Psoas muscle (tissue), 8 donors: ENCODE results near the gene KLK3. TPM values are rescaled to one million over a fixed set of nuclear protein-coding genes. Genes with fewer than 3 reads are reported as not detected.

Source experiments
- ATAC-seq, 4 donors: fragments of 200-7000 bp; cut with Tn5 transposase; one replicate each; pipeline ENCODE4 v1.9.1; 2020; ENCODE audit warnings: moderate library complexity in 3 of 4, mild to moderate bottlenecking in 2 of 4
- DNase-seq, 2 donors: peaks; one replicate each; pipeline ENCODE4 v3.0.0-alpha.2; 2020
- H3K27ac ChIP-seq: fragments of 200-600 bp; one replicate; pipeline ENCODE4 v1.8.0; 2022
- H3K27me3 ChIP-seq, 3 donors: fragments of 200-600 bp in 1 of 3; one replicate each; pipeline versions ENCODE4 v1.6.1 to v1.8.0; 2013 to 2022; ENCODE audit warnings: low read length in 2 of 3, mild to moderate bottlenecking in 2 of 3, moderate library complexity in 1 of 3; ENCODE audit not compliant: insufficient read depth in 3 of 3
- H3K36me3 ChIP-seq, 2 donors: fragments of 200-600 bp in 1 of 2; one replicate each; pipeline versions ENCODE4 v1.6.1 to v1.8.0; 2013 to 2022; ENCODE audit warnings: low read depth in 1 of 2, mild to moderate bottlenecking in 1 of 2, moderate library complexity in 1 of 2; ENCODE audit not compliant: insufficient read depth in 1 of 2
- H3K4me1 ChIP-seq: fragments of 200-600 bp; one replicate; pipeline ENCODE4 v1.8.0; 2022
- H3K4me3 ChIP-seq: fragments of 200-600 bp; one replicate; pipeline ENCODE4 v1.8.0; 2022; ENCODE audit warnings: mild to moderate bottlenecking
- H3K9me3 ChIP-seq: fragments of 200-600 bp; one replicate; pipeline ENCODE4 v1.8.0; 2022
- WGBS, 3 donors: extraction: QIAGEN DNeasy Blood & Tissue Kit; methylation state at CpG; one replicate each; pipeline versions ENCODE4 v1.1.6 to v1.1.7; 2013; 5-methylcytosine and 5-hydroxymethylcytosine counted together
- intact Hi-C, 2 donors: fragments of 100-400 bp; cut with DNase I; formaldehyde crosslinking; loops; one replicate each; pipeline versions ENCODE4 v1.11.0 to v1.14.2; 2022
- polyA plus RNA-seq, 3 donors: library from polyadenylated mRNA; stranded (reverse); fragments of 200-250 nt; gene quantifications; one replicate each; pipeline ENCODE4 v1.2.3, GENCODE V29; 2013
- total RNA-seq, 4 donors: library from RNA; stranded (reverse); fragmentation: NEBNext Ultra II Directional in 2 of 4; extraction: Animal tissue kit (Norgen Biotek cat#: 25700) in 2 of 4; gene quantifications; one replicate each; pipeline versions ENCODE4 v1.2.1 to v1.2.4, GENCODE V29; 2021 to 2023
- TF ChIP-seq, protein P1 (sequence below): fragments of 200-600 bp; IDR thresholded peaks from one replicate; pipeline ENCODE4 v1.8.0; 2022; ENCODE audit warnings: antibody characterized with exemption
- donor health status: healthy with polysubstance abuse.
- donor health status: DM: no; HTN: no; CAD: no; lungs with moderate emphysema.
- donor health status: Bipolar disorder and iron deficiency.
- donor health status: healthy.
- donor health status: DM: yes; HTN: yes; CAD: no.
- donor health status: DM: no; HTN: no; CAD: no.
- donor health status: DM: no; HTN: no; CAD: no.
- donor health status: DM: yes; HTN: yes; CAD: no.

Gene KLK3
- total and polyA plus RNA-seq, 7 donors, result not detected

DNA sequence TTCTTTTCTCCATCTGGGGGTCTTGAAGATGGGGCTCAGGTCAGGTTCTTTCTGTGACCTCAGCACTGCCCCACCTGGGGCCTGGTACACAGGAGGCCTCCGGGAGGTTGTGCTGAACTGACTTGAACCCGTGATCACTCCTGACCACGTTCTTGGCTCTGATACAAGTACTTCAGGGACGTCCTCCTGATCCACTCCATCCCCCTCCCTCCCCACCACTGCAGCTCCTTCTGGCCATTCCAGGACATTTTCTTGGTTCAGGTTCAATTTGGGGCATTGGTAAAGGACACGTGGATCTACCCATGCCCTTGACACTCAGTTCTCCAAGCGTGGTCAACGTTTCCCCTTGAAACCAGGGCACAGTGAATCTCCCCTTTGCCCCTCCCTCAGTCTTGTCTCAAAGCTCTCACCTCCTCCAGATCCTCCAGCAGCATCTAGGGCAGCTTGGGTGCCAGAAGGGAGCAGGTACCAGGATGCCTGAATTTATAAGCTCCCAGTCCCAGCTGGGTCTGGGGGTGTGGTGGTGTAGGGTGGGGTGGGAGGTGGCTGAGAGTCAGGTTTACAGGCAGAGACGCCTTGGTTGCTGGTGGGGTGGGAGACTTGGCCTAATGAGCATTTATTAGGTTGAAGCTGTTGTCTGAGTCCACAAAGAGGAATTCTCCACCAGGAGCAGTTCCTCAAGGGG is 21.5 kb upstream of the KLK3 start, which contains the start of gene KLK15:
Gene KLK15, minus strand, starts transcription at position 458 of the 685 bp plus-strand sequence. CDS start 2,082 bp downstream, outside the sequence.
- Histone ChIP-seq H3K9me3 (no peaks in the 10 kb centered on the region), H3K4me1 (no peaks in the 10 kb centered on the region), H3K4me3 (no peak within 1 kb of the TSS), H3K36me3 (no peaks in the 10 kb centered on the region), H3K27me3 (peaks cover 0 to 41% (median 8%) of the 10 kb centered on the region in 3 donors), H3K27ac (no peak within 1 kb of the TSS)
- TF ChIP-seq, protein P1, sequence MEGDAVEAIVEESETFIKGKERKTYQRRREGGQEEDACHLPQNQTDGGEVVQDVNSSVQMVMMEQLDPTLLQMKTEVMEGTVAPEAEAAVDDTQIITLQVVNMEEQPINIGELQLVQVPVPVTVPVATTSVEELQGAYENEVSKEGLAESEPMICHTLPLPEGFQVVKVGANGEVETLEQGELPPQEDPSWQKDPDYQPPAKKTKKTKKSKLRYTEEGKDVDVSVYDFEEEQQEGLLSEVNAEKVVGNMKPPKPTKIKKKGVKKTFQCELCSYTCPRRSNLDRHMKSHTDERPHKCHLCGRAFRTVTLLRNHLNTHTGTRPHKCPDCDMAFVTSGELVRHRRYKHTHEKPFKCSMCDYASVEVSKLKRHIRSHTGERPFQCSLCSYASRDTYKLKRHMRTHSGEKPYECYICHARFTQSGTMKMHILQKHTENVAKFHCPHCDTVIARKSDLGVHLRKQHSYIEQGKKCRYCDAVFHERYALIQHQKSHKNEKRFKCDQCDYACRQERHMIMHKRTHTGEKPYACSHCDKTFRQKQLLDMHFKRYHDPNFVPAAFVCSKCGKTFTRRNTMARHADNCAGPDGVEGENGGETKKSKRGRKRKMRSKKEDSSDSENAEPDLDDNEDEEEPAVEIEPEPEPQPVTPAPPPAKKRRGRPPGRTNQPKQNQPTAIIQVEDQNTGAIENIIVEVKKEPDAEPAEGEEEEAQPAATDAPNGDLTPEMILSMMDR, result no peak
- intact Hi-C loops, result no loop called here
- DNase-seq (peak in 1 of 2 donors; percentile 12), ATAC-seq (no peak)
- WGBS, 3 donors, result 63 to 68% (median 68%) methylated on average over 8 of the region's 8 CpGs

GRCh38 chr19:50833802-50834167 is 20.9 kb upstream of the KLK3 start:
- intact Hi-C loops, result no loop called here

DNA sequence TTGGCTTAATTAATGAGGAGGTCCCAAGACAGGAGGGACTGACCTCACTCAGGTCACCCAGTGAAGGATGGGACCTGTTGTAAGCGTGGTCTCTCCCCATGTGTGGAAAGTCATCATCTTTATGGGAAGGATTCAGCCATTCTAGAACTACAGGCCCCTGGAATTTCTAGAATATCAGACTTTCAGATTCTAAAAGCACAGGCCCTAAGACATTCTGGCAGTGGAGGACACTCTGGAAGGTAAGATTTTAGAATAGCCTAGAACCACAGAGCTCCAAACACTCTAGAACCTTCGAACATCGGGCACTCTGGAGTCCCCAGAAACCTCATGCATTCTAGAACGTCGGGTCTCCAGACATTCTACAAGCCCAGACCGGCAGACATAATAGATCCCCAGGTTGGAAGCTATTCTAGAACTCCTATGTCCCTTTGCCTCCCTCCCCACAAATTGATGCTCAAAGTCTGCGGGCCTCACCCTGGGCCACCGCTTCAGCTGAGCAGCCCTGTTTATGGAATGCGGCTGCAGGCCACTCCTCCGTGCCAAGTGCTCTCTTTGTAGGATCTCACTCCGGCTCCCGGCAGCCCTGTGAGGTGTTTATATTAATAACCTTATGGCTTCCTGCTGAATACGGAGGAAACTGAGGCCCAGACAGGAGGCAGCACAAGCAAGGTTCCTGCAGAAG is 19.5 kb upstream of the KLK3 start:
- intact Hi-C loops, result no loop called here
- H3K27me3 ChIP-seq, result peaks cover 0 to 41% (median 8%) of the 10 kb centered on the region in 3 donors
- DNase-seq (no peak), ATAC-seq (no peak)
- 32 to 36% (median 32%) methylated on average over 13 of the region's 13 CpGs for WGBS, 3 donors
- H3K9me3 ChIP-seq, result no peaks in the 10 kb centered on the region
- no peaks in the 10 kb centered on the region for H3K4me1 ChIP-seq
- H3K4me3 ChIP-seq, result peak overlapping the region; percentile 65
- no peak overlapping the region for H3K27ac ChIP-seq
- no peaks in the 10 kb centered on the region for H3K36me3 ChIP-seq
- TF ChIP-seq, protein P1, result no peak

More at GRCh38 chr19:50833802-50834167, 20.9 kb upstream of the KLK3 start:
- DNase-seq, result peak in 1 of 2 donors; percentile 8
- TF ChIP-seq, protein P1, result no peak
- Histone ChIP-seq H3K4me3 (no peak overlapping the region), H3K9me3 (no peaks in the 10 kb centered on the region), H3K27ac (no peak overlapping the region), H3K4me1 (no peaks in the 10 kb centered on the region), H3K27me3 (peaks cover 0 to 41% (median 8%) of the 10 kb centered on the region in 3 donors), H3K36me3 (no peaks in the 10 kb centered on the region)
- WGBS, 3 donors, result 91 to 96% (median 92%) methylated on average over 6 of the region's 6 CpGs
- ATAC-seq, result no peak

- ATAC-seq (peak; percentile 36 to 75 (median 56)), DNase-seq (peak; percentile 59 to 61)
- 2% methylated on average over 37 to 67 of the region's 67 CpGs for WGBS, 3 donors
- H3K9me3 ChIP-seq, result no peaks in the 10 kb centered on the region
- intact Hi-C loops, result no loop called here
- TF ChIP-seq, protein P1, result no peak
- H3K36me3 ChIP-seq, result no peaks in the 10 kb centered on the region
- H3K4me3 ChIP-seq, result peak overlapping the region; percentile 65
- H3K27me3 ChIP-seq, result peaks cover 0 to 40% (median 8%) of the 10 kb centered on the region in 3 donors
- H3K4me1 ChIP-seq, result no peaks in the 10 kb centered on the region
- no peak overlapping the region for H3K27ac ChIP-seq
Measured at GRCh38 chr19:50835785-50836542, 18.8 kb upstream of the KLK3 start.
